ENCODE data around the gene CAMK4.

- TF ChIP-seq POLR2AphosphoS5 (IDR thresholded peaks at IDR 0.05; ENCODE audit: insufficient read depth, low read depth, low read length) (no peak), CTCF (IDR thresholded peaks at IDR 0.05; ENCODE audit: extremely low read depth in 1 of 2, insufficient read depth in 1 of 2, low read depth in 1 of 2, low read length in 2 of 2) (no peak), POLR2A (IDR thresholded peaks at IDR 0.05; ENCODE audit: low read depth, low read length) (no peak), MAX (IDR thresholded peaks at IDR 0.05; ENCODE audit: insufficient read depth, insufficient read length) (no peak), EZH2 (IDR thresholded peaks at IDR 0.05; ENCODE audit: borderline replicate concordance, low read depth, low read length, severe bottlenecking) (no peak)
These were observed 84.8 kb downstream of the CAMK4 start for GRCh38 chr5:111308951-111309350.
